ENCODE data around the gene RPS19BP1. TPM values are rescaled to one million over a fixed set of nuclear protein-coding genes. Genes with fewer than 3 reads are reported as not detected.
"Not testable (repeated sequence)": the region's sequence is repeated elsewhere in the genome, so short reads cannot be mapped to it uniquely, and the experiment has no call there.

Gene RPS19BP1
- total RNA-seq, 1 donor from 2014 or later: 89.9 TPM

- peak; percentile 85 for DNase-seq (ENCODE audit: low read depth)
Measured at GRCh38 chr22:39528681-39529486, 3.7 kb downstream of the RPS19BP1 start.

DNA sequence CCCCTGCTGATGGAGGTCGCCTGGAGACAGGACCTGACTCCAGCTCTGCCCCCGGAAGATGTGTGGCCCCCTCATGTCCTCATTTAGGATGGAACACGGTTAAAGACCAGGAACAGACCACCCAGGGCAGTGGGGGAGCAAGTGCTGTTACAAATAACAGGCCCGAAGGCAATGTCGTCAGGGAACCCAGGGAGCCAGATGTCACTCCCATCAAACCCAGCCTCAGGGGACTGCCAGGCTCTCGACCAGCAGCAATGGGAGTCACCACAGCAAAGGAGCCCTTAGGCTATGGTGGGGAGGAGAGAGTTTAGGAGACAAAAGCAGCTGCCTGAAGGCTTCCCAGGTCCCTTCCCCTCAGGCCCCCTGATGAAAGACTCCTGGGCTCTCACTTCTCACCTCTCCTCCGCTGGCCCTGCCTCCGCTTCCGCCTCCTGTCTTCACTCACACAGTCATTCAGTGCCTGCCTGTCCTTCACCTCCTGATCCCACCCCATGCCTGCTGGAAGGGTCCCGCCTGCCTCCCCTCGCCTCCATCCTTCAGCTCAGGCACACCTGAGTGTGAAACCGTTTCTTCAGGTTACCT, 4.4 kb downstream of the RPS19BP1 start:
- DNase-seq (ENCODE audit: low read depth): no peak

DNA sequence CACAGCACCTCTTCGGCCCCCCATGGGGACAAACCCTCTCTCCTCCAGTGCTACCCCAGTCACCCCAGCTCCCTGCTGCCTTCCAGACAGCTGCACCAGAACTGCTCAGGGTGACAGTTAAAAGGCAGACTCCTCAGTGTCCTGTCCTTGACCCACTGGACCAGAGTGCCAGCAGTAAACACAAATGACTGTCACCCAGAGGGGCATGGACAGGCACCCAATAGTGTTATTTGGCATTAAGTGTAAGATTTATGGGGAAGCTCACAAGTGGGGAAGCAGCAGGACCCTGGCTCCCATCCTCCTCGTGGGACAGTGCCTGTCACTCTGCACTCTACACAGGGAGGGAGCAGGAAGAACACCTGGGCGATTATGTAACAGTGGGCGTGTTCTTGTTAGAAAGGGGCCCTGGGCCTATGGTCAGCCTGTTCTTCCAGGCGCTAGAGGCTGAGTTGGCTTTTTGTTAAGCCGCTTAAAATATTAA, 5.0 kb downstream of the RPS19BP1 start:
- no peak for DNase-seq (ENCODE audit: low read depth)

DNA sequence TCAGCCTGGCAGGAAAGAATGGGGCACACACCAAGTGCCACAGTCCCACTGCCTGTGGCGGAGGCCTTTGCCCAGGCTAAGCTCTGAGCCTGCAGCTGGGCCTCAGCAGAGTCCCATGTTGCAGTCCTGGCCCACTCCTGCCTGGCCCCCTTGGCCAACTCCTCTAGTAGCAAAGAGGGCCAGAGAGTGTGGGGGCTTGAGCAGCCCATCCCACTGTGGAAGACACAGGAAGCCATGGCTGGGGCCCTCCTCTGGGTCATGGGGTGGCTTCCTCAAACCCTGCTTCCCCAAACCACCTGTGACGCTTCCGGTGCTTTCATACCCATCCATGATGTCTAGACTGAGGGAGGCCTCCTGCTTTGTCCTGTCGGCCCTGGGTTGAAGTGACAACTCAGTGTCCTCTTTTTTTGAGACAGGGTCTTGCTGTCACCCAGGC, 5.8 kb downstream of the RPS19BP1 start:
- no peak for DNase-seq (ENCODE audit: low read depth)

DNA sequence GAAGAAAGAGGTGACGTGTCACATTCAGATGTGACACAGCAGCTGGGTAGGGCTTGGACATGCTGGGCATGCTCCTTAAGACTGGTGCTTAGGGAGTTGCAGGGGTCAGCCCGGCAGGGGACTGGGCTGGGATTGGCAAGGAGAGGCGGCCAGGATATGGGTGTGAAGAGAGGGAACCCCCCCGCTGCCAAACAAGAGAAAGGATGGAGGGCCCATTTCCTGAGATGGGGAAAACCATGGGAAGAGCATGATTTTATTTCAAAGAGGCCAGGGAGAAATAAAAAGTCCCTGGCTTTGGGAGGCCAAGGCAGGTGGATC, 6.9 kb downstream of the RPS19BP1 start:
- no peak for DNase-seq (ENCODE audit: low read depth)

DNA sequence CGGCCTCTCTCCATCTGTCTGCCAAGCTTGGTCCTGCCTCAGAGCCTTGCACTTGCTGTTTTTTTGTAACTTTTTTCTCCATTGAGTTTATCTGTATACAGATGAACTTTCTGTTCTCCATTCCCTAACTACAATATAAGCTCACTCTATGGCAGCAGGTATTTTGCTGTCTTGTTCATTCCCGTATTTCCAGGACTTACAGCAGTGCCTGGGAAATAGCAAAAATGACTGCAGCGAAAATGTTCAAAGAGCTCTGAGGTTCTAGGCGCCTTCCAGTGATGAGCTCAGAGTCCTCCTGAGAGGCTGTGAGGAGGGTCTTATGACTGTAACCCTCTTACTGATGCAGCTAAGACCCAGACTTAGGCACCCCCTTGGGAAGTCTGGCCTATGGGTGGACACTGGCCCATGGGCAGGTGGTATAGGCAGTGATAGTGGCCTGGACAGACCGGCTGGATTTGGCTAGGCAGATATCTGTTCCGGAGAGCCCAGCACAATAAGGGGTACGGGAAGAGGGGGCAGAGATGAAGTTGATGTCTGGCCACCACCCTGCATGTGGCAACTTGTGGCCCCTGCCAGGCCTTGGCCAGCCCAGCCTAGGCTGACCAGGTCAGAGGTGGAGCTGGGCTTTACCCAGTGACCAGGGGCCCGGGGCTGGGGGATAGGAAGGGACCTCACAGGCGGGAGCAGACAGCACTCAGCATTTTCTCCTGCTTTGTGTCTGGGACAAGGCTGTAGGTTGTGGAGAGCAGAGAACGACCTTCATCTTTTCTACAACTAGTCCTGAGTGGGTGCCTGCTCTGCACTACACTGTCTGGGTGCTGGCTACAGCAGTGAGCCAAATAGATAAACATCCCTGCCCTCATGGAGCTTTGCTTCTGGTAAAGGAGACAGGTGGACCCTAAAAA, 7.5 kb downstream of the RPS19BP1 start:
- DNase-seq (ENCODE audit: low read depth): no peak

DNA sequence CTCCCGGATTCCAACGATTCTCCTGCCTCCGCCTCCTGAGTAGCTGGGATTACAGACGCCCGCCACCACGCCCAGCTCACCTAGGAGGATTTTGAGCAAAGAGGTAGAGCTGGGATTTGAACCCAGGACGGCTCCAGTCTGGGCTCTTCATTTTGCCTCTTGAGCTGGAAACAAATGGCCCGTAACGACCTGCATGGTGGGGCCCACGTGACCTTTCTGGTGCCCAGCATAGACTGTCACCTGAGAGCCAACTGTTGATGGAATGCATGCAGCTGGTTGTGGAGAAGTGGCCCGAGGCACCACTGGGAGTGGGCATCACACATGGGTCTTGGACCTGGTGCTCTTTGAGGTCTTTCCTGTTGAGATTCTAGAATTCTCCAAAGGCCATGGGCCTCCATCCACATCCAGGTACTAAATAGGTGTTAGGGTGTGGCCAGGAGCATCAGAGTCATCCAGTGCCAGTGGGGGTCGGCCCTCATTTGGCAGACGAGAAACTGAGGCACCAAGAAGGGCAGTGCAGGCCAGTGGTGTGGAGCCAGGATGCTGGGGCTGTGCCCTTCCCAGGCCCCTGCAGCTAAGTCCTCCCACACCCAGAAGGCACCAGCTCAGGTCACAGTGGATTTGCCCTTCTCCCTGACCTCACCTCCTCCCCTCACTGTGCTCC, 8.3 kb downstream of the RPS19BP1 start:
- DNase-seq (ENCODE audit: low read depth): no peak

- DNase-seq (ENCODE audit: low read depth): peak; percentile 95
Measured at GRCh38 chr22:39522567-39523300, 9.8 kb downstream of the RPS19BP1 start.

GRCh38 chr22:39522091-39522490, 10.5 kb downstream of the RPS19BP1 start:
- not testable (repeated sequence) for DNase-seq (ENCODE audit: low read depth)

GRCh38 chr22:39521106-39521885, 11.3 kb downstream of the RPS19BP1 start:
- peak; percentile 91 for DNase-seq (ENCODE audit: low read depth)

GRCh38 chr22:39520226-39521105, 12.1 kb downstream of the RPS19BP1 start, which contains the start of gene ATF4:
ATF4 (plus strand) TSS chr22:39520562; CDS start chr22:39521446, 884 bp downstream.
- no peak for DNase-seq (ENCODE audit: low read depth)

- peak; percentile 100 for DNase-seq (ENCODE audit: low read depth)
Measured at GRCh38 chr22:39519681-39520225, 12.8 kb downstream of the RPS19BP1 start.

- DNase-seq (ENCODE audit: low read depth): peak; percentile 92
Measured at GRCh38 chr22:39518996-39519680, 13.4 kb downstream of the RPS19BP1 start.

- DNase-seq (ENCODE audit: low read depth): no peak
Measured at GRCh38 chr22:39518144-39518786, 14.3 kb downstream of the RPS19BP1 start.

DNA sequence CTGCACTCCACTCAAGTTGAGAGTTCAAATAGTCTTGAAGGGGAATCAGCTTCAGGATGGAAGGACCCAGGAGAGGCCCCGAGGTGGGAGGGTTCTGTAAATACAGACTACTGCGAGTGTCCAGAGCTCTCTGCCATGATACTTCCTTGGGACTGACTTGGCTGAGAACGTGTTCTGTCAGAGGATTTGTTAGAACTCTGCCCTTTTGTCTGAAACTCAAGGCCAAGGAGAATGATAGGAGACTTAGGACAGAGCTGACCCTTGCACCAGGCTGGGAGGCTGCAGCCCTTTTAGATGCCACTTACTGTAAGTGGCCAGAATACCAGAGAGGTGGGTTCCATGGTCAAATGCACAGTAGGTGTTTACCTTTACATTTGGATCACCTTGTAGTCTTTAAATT, 15.1 kb downstream of the RPS19BP1 start:
- DNase-seq (ENCODE audit: low read depth): no peak

- no peak for DNase-seq (ENCODE audit: low read depth)
Measured at GRCh38 chr22:39515266-39516050, 17.1 kb downstream of the RPS19BP1 start.
